HepG2 (cell line): Measurements from ENCODE around the gene DPH6.

ENCODE experiments used
- CTCF ChIP-seq: sonication (generic); formaldehyde crosslinking; IDR thresholded peaks from 2 replicates; pipeline ENCODE4 v1.5.0; 2020; ENCODE audit warnings: mild to moderate bottlenecking, missing genetic modification reagents, moderate library complexity
- POLR2AphosphoS2 ChIP-seq: IDR thresholded peaks from 2 replicates; pipeline ENCODE4 v1.6.1; 2011; ENCODE audit warnings: low read depth, low read length, improper control_type of control experiment
- PRDM10 ChIP-seq: sonication (generic); formaldehyde crosslinking; IDR thresholded peaks from 2 replicates; pipeline ENCODE4 v1.4.0; 2020; ENCODE audit warnings: low read depth, missing genetic modification reagents
- ZBTB26 ChIP-seq: IDR thresholded peaks from 2 replicates; pipeline ENCODE4 v1.6.1; 2016; ENCODE audit warnings: missing compliant biosample characterization, missing genetic modification reagents, borderline replicate concordance

GRCh38 chr15:35540885-35541284, 5.1 kb downstream of the DPH6 start:
- TF ChIP-seq POLR2AphosphoS2 (no peak), ZBTB26 (CRISPR knock-in tag) (no peak), CTCF (CRISPR knock-in tag) (no peak), PRDM10 (CRISPR knock-in tag) (no peak)
